NCI-H2029 treated with DMSO at 0.1 percent for 48 hours (cell line): ENCODE data around the gene LDLRAD4.

Experiments
- DNase-seq: peaks from one replicate; lab custom pipeline; 2025; lab: John Stamatoyannopoulos, UW

LDLRAD4 gene

DNA sequence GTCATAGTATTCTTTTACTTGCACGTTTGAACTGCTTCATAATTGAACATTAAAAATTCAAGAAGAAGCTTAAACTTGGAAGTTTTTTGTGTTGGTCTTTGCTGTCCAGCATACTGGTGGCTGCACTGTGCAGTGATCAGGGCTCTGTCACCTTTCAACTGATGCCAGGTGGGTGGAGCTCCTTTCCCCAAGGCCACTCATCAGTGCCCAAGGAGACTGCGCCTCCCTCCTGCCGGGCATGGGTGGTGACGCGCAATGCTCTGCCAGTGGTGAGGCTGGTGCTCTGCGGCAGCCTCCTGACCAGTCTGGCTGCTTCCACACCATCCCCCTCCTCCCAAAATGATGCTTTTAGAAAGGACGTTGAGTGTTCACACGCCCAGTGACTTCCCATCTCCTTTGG, 16.0 kb upstream of the LDLRAD4 start:
- no peak for DNase-seq

- DNase-seq: no peak
Observed at GRCh38 chr18:13206301-13206700, 12.3 kb upstream of the LDLRAD4 start.

GRCh38 chr18:13207294-13207693, 11.3 kb upstream of the LDLRAD4 start:
- DNase-seq: no peak

GRCh38 chr18:13211534-13211933, 7.0 kb upstream of the LDLRAD4 start:
- DNase-seq: no peak

DNA sequence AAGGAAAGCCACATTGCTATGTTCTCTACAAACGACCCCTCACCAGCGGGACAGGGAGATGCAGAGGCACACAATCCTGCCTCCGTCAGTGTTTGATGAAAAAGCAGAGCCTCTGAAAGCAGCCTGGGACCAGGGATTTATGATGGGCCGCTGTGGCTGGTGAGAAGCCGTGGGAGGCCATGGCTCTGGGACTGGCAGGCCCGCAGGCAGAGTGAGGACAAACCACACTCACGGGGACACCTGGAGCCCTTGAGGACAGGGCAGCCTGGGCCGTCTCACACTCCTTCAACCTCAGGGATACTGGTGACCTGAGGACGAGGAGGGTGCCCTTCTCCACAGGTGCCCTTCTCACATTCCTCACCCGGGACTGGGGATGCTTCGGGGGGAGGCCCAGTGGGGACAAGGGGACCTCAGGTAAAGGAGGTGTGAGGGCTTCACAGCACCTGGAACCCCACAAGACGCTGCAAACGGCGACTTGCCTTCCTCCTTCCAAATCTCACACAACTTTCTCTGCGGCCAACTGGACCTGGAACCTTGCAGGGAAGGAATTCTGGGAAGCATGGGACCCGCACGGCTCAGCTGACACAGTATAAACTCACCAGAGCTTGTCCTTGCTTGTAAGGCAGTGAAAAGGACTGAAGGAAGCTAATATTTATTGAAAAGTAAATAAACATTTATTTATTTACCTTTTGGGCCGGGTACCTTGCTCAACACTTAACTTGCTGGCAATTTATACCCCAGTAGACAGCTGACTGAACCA, 5.3 kb upstream of the LDLRAD4 start:
- DNase-seq: no peak

DNA sequence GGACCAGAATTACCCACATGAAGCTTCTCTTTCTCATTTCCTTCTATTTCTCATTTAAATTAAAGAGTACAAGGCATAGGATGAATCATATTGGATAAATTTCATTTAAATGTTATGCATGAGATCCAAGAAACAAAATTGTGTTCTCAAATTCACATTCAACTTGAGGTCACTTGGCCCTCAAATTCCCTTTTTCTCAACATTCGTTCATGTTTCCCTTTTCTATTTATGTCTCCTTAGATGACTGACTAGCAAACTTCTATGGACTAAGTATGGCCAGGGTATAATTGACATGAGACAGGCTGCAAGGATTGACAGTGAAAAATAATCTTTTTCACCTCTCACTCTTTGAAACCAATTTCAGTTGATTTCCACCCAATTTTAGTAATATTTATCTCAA, 4.0 kb upstream of the LDLRAD4 start:
- no peak for DNase-seq

DNA sequence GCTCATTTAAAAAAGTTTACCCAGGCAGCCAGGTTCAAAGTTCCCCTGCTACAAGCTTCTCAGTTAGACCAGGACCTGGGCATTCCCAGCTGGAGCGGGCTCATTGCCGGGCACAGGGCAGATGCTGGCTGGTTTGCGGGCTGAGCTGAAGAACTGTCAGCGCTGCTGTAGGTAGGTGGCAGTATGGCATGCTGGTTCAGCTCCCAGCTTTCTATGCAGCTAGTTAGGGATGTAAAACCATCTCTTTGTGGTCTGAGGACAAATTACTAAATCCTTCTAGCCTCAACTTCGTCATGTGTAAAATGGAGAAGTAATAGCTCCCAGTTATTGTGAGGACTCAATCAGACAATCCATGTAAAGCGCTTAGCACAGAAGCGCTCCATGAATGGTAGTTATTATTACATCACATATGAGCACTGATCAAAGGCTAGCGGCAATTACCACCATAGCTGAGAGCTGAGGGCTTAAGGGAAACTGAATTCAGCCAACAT, 2.4 kb upstream of the LDLRAD4 start:
- DNase-seq: no peak

DNA sequence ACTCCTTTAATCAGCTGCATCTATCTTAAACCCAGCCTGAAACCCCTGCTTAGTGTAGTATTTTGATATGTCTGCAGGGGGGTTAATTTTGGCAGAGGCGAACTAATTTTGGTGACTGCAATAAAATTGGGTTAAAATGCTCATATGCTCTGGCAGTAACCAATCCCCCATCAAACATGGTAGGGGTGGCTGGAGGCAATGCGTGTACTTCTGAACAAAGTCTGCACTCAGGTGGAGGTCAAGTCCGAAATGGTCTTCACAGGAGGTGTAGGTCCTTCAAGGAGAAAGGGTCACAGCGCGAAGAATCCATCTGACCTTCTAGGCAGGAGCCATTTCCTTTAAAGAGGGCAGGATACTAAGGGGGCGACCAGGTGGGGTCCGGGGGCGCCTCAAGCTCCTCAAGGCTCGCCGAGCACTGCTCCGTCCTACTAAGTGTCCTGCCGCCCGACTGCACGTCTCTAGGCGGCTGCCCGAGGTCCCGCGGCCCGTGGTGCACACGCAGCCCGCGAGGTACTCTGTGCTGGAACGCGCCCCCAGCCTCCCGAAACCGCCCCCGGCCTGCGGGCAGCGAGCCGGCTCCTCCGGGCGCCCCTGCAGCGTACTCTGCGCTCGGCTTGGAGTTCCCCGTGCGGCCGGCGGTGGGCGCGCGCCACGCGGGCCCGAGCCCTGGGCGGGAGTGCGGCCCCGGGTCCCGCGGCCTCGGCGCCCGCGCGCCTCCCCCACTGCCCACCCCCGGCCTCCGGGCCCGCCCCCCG, 1.7 kb upstream of the LDLRAD4 start:
- DNase-seq: no peak

GRCh38 chr18:13217466-13217961, 1.0 kb upstream of the LDLRAD4 start:
- no peak for DNase-seq

DNA sequence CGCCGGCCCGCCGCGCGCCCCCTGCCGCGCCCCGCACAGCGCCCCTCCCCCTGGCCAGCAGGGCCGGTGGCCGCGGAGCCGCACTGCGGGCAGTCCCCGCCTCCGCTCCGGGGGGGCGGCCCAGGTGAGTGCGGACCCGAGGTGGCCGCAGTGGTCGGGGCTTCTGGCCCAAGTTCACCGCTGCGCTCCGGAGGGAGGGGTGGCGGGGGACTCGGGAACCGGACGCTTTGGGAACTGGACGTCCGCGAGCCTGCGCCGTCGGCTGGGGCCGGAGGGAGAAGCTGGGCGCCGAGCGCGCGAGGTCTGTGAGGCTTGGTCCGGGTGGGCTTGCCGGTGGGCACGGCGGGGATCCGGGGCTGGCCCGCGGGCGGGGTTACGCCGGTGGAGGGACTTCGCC, 591 bp upstream of the LDLRAD4 start:
- no peak for DNase-seq

- DNase-seq: no peak
Observed at GRCh38 chr18:13218997-13219396, 437 bp downstream of the LDLRAD4 start.

DNA sequence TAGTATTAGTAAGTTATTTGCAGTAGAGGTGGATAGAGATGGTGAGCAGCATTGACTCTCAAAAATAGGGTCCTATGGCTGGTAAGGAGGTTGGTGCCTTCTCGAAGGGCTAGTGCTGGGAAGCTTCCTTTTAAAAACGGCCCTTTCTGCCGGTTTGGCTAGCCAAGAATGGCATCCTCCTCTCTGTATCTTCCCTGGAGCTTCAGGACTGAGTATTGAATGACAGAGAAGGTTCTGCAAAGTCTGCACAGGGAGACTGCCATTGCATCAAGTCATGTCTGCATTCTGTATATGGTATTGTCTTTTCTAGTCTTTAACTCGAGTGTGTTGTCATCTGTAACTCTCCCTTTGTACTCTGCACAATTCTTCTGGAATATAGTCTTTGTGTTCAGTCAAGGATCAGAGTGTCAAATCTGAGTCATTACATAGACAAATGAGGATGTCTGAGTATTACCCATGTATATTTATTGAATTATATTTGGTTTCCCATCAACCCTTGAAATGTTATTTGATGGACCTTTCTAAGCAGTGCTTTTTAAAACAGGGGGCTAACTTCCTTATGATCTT, 1.1 kb downstream of the LDLRAD4 start:
- peak; percentile 15 for DNase-seq

- peak; percentile 83 for DNase-seq
Observed at GRCh38 chr18:13220361-13220991, 1.9 kb downstream of the LDLRAD4 start.

DNA sequence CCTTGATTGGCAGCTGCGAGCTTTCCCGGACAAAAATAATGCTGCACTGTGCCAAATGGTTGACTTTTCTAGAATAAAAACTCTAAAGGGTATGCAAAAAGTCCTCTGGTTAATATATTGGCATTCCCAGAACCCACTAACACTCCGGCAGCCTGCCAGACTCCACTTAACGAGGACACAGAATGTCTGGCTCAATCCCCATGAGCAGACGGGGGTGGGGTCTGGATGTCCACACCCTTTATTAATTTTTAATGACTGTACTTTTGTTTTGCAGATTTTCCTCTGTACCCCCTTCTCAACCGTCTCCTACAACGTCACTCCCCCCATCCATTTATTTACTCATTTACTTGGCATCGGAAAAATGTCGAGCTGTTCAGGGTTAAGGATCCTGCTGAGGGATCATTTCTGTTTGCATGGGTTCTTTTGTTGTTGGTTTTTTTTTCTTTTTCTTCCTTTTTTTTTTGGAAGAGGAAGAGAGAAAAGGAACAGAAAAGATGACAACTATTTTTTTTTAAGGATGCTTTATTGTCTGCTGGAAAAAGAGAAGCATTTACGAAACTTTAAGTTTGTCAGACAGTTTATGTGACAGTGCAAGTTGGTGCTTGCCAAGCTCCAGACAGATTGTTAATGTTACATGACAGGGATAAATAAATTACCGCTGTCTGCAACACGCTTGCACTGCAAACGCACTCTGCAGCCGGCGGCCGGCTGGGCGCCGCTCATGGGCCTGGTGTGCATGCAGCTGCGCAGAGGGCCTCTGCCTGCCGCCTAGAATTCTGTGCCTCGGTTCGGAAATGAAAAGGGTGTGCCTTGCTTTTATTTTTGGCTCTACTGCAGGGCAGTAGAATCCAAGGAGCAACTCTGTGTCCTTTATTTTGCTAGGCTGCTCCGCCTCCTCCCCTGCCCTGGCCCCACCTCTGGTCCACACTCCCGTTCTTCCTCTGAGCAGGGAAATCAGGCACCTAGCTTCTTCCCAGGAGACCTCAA, 3.6 kb downstream of the LDLRAD4 start:
- DNase-seq: peak; percentile 56

- DNase-seq: peak; percentile 90
Observed at GRCh38 chr18:13222856-13223281, 4.3 kb downstream of the LDLRAD4 start.

DNA sequence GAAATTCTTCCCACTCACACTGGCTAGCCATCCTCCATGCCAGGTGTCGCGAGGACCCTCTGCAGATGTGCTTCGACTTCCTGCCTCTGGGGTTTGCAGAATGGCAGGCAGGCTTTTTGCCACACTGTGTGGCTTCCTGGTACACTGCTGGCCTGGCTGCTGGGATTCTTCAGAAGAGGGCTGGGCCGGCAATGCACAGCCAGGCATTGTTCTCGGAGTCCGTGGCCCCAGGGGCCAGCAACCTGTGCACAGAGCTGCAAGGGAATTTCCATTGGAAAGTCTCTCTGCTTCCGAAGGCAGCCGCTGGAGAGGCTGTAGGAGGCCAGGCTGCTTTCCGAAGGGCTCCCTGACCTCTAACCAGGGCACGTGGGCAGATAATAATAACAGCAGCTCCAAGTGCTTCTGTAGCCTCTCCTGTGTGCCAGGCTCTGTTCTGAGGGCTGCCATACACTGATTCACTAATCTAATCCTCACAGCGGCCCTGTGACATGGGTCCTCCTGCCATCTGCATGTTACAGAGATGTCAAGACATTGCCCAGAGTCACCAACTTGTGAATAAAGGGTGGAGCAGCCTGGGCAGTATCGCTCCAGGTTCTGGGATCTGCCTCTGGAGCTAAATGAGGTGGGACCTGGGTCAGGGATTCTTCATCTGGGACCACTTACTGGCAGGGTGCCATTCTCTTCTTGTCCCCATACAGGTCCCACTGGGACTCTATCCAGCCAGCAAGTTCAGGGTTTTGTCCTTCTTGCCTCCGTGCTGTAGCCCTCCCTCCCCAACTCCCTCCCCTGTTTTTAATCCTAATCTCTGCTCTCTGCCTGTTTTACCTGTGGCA, 5.0 kb downstream of the LDLRAD4 start:
- DNase-seq: peak; percentile 62

GRCh38 chr18:13225261-13225660, 6.7 kb downstream of the LDLRAD4 start:
- no peak for DNase-seq

DNA sequence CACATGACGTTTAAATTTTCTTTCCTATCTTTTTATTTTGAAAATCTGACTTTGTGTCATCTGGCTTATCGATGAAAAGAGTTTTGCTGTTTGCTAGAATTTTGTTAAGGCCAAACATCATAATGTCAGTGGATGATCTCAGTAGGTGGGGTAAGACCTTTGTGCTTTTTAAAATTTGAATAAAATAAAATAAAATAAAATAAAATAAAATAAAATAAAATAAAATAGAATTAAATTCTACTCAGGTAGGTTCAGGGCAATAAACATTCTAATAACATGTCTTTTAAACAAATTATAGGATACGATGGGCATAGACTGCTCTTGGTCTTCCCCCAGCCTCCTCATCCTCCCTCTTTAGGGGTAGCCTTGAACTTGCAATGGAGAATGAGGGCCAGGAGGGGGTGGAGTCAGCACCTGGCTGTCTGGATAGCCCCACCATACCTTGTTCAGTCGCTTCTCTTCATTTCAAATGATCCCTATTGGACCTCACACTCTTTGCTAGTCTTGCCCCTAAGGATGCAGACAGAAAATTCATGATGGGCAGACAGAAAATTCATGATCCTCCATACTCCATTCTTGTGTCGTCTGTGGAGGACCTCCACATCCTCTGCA, 8.1 kb downstream of the LDLRAD4 start:
- no peak for DNase-seq

DNA sequence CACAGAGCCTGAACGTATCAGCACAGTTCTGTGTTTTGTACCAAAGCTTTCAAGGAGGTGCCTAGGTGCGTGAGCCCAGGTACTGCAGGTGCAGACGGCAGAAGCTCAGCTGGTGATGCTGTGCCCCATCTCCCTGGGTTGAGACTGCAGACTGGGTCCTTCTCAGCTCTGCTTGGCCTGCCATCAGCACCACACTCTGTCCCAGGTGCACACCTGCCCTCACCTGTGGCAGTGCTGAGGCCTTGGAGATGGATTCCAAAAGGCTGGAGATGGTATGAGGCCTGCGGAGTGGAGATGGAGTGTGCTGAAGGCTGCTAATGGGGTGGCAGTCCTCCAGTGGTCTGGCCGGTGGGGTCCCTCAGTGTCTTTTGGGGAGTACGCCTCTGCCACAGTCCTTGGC, 9.3 kb downstream of the LDLRAD4 start:
- DNase-seq: no peak
